ENCODE data around the gene UVRAG.

Gene UVRAG

DNA sequence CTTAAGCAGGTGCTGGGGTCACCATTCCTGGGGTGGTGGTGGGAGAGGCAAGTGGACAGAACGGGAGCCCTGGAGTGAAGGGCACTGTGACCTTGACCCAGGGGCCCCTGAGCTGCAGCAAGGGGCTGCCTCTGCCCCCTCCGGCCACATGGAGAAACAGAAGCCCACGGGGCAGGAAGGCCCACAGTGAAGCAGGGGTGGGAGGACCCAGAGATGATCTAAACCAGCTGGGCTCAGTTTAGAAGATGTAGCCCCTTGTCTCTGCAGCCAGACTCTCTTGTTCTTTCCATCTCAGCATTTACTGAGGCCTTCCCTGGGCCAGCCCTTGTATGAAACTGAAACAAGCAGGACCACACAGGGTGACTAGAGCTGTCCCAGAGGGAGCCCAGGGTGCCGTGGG, 360.8 kb downstream of the UVRAG start:
- ChIA-PET CTCF (interaction anchor here (1.8 kb wide), 1 partner anchor 24 kb away, joined by 7 read pairs; no protein-coding TSS in a partner anchor), POLR2A (no interaction called here)
- no peak overlapping the region for H3K27ac ChIP-seq (ENCODE audit: extremely low read depth, low read depth, low read length)
- no peaks in the 10 kb centered on the region for H3K4me1 ChIP-seq (ENCODE audit: control insufficient read depth, insufficient read depth, low read length)
- H3K9me3 ChIP-seq (ENCODE audit: control insufficient read depth, insufficient read depth, low read depth, low read length): no peaks in the 10 kb centered on the region
- H3K4me3 ChIP-seq (ENCODE audit: low read depth, low read length): no peak overlapping the region
- H3K36me3 ChIP-seq (ENCODE audit: control insufficient read depth in 2 of 2, insufficient read depth in 1 of 2, low read length in 2 of 2): no peaks in the 10 kb centered on the region
- no peak for TF ChIP-seq ZNF140 (tag by site-specific recombination; IDR thresholded peaks at IDR 0.05)
- TF ChIP-seq ZNF626 (tag by site-specific recombination; IDR thresholded peaks at IDR 0.05): no peak
- TF ChIP-seq ZNF549 (tag by site-specific recombination; IDR thresholded peaks at IDR 0.05): no peak
- TF ChIP-seq, protein P1, sequence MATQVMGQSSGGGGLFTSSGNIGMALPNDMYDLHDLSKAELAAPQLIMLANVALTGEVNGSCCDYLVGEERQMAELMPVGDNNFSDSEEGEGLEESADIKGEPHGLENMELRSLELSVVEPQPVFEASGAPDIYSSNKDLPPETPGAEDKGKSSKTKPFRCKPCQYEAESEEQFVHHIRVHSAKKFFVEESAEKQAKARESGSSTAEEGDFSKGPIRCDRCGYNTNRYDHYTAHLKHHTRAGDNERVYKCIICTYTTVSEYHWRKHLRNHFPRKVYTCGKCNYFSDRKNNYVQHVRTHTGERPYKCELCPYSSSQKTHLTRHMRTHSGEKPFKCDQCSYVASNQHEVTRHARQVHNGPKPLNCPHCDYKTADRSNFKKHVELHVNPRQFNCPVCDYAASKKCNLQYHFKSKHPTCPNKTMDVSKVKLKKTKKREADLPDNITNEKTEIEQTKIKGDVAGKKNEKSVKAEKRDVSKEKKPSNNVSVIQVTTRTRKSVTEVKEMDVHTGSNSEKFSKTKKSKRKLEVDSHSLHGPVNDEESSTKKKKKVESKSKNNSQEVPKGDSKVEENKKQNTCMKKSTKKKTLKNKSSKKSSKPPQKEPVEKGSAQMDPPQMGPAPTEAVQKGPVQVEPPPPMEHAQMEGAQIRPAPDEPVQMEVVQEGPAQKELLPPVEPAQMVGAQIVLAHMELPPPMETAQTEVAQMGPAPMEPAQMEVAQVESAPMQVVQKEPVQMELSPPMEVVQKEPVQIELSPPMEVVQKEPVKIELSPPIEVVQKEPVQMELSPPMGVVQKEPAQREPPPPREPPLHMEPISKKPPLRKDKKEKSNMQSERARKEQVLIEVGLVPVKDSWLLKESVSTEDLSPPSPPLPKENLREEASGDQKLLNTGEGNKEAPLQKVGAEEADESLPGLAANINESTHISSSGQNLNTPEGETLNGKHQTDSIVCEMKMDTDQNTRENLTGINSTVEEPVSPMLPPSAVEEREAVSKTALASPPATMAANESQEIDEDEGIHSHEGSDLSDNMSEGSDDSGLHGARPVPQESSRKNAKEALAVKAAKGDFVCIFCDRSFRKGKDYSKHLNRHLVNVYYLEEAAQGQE (tag by site-specific recombination; IDR thresholded peaks at IDR 0.05): no peak
- TF ChIP-seq YY1 (tag by site-specific recombination; IDR thresholded peaks at IDR 0.05): no peak
- TF ChIP-seq KLF9 (tag by site-specific recombination; IDR thresholded peaks at IDR 0.05; ENCODE audit: low read depth): no peak
- TF ChIP-seq ZNF510 (tag by site-specific recombination; IDR thresholded peaks at IDR 0.05; ENCODE audit: insufficient replicate concordance): no peak
- TF ChIP-seq, protein P2, sequence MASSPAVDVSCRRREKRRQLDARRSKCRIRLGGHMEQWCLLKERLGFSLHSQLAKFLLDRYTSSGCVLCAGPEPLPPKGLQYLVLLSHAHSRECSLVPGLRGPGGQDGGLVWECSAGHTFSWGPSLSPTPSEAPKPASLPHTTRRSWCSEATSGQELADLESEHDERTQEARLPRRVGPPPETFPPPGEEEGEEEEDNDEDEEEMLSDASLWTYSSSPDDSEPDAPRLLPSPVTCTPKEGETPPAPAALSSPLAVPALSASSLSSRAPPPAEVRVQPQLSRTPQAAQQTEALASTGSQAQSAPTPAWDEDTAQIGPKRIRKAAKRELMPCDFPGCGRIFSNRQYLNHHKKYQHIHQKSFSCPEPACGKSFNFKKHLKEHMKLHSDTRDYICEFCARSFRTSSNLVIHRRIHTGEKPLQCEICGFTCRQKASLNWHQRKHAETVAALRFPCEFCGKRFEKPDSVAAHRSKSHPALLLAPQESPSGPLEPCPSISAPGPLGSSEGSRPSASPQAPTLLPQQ (tag by site-specific recombination; IDR thresholded peaks at IDR 0.05): no peak
- no peak for TF ChIP-seq ZNF184 (tag by site-specific recombination; IDR thresholded peaks at IDR 0.05)
- TF ChIP-seq ZNF155 (tag by site-specific recombination; IDR thresholded peaks at IDR 0.05): no peak
- TF ChIP-seq, protein P3, sequence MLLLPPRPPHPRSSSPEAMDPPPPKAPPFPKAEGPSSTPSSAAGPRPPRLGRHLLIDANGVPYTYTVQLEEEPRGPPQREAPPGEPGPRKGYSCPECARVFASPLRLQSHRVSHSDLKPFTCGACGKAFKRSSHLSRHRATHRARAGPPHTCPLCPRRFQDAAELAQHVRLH (tag by site-specific recombination; IDR thresholded peaks at IDR 0.05): no peak
- TF ChIP-seq, protein P4, sequence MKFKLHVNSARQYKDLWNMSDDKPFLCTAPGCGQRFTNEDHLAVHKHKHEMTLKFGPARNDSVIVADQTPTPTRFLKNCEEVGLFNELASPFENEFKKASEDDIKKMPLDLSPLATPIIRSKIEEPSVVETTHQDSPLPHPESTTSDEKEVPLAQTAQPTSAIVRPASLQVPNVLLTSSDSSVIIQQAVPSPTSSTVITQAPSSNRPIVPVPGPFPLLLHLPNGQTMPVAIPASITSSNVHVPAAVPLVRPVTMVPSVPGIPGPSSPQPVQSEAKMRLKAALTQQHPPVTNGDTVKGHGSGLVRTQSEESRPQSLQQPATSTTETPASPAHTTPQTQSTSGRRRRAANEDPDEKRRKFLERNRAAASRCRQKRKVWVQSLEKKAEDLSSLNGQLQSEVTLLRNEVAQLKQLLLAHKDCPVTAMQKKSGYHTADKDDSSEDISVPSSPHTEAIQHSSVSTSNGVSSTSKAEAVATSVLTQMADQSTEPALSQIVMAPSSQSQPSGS (tag by site-specific recombination; IDR thresholded peaks at IDR 0.05; ENCODE audit: low read depth): no peak
- no peak for TF ChIP-seq ZNF654 (tag by site-specific recombination; IDR thresholded peaks at IDR 0.05; ENCODE audit: low read depth)
- TF ChIP-seq ZNF791 (tag by site-specific recombination; IDR thresholded peaks at IDR 0.05): no peak
- TF ChIP-seq, protein P5, sequence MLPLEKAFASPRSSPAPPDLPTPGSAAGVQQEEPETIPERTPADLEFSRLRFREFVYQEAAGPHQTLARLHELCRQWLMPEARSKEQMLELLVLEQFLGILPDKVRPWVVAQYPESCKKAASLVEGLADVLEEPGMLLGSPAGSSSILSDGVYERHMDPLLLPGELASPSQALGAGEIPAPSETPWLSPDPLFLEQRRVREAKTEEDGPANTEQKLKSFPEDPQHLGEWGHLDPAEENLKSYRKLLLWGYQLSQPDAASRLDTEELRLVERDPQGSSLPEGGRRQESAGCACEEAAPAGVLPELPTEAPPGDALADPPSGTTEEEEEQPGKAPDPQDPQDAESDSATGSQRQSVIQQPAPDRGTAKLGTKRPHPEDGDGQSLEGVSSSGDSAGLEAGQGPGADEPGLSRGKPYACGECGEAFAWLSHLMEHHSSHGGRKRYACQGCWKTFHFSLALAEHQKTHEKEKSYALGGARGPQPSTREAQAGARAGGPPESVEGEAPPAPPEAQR (tag by site-specific recombination; IDR thresholded peaks at IDR 0.05): no peak
- no peak for TF ChIP-seq ZNF513 (tag by site-specific recombination; IDR thresholded peaks at IDR 0.05)

All from HEK293 (cell line).